Effector CD8-positive, alpha-beta T cell (primary cell): Measurements from ENCODE around the gene SIN3A.
A peak's percentile ranks its signal among the peaks of the same experiment; 100 is the strongest.
"Not testable (repeated sequence)": the region's sequence is repeated elsewhere in the genome, so short reads cannot be mapped to it uniquely, and the experiment has no call there.

Experiments used
- DNase-seq: peaks from one replicate; lab custom pipeline; 2025; lab: John Stamatoyannopoulos, UW
- total RNA-seq, 4 experiments: gene quantifications; one replicate each; lab custom pipeline; 2026; lab: John Stamatoyannopoulos, UW

SIN3A gene
- 123 to 178 (median 138) reads per million in 4 experiments for total RNA-seq

GRCh38 chr15:75451674-75452363 lies at the start of gene SIN3A:
Gene SIN3A, minus strand, starts transcription at chr15:75451690. Its CDS starts 21,315 bp downstream, at chr15:75430375.
- DNase-seq, result peak; percentile 99

GRCh38 chr15:75493732-75494131 lies 42.2 kb upstream of the SIN3A start:
- DNase-seq, result no peak

GRCh38 chr15:75483961-75484360 lies 32.5 kb upstream of the SIN3A start:
- DNase-seq, result no peak

- DNase-seq, result not testable (repeated sequence)
Measured at GRCh38 chr15:75483556-75483955, 32.1 kb upstream of the SIN3A start.

- no peak for DNase-seq
Measured at GRCh38 chr15:75483106-75483505, 31.6 kb upstream of the SIN3A start.

- DNase-seq, result not testable (repeated sequence)
Measured at GRCh38 chr15:75480463-75480862, 29.0 kb upstream of the SIN3A start.

- DNase-seq, result no peak
Measured at GRCh38 chr15:75479670-75480069, 28.2 kb upstream of the SIN3A start.

- not testable (repeated sequence) for DNase-seq
Measured at GRCh38 chr15:75477094-75477493, 25.6 kb upstream of the SIN3A start.

GRCh38 chr15:75468913-75469598 lies 17.6 kb upstream of the SIN3A start:
- DNase-seq, result no peak

- no peak for DNase-seq
Measured at GRCh38 chr15:75460646-75461045, 9.2 kb upstream of the SIN3A start.

GRCh38 chr15:75459581-75459980 lies 8.1 kb upstream of the SIN3A start:
- DNase-seq, result no peak

- DNase-seq, result no peak
Measured at GRCh38 chr15:75456710-75457109, 5.2 kb upstream of the SIN3A start.

GRCh38 chr15:75455982-75456531 lies 4.6 kb upstream of the SIN3A start:
- peak; percentile 44 for DNase-seq

GRCh38 chr15:75455424-75455981 lies 4.0 kb upstream of the SIN3A start:
- peak; percentile 79 for DNase-seq

- peak; percentile 73 for DNase-seq
Measured at GRCh38 chr15:75454471-75455378, 3.2 kb upstream of the SIN3A start.

GRCh38 chr15:75453703-75454470 lies 2.4 kb upstream of the SIN3A start:
- DNase-seq, result peak; percentile 93

GRCh38 chr15:75452865-75453702 lies 1.6 kb upstream of the SIN3A start:
- peak; percentile 39 for DNase-seq

- peak; percentile 65 for DNase-seq
Measured at GRCh38 chr15:75452364-75452864, 924 bp upstream of the SIN3A start.

- DNase-seq, result no peak
Measured at GRCh38 chr15:75451202-75451673, 252 bp downstream of the SIN3A start.
